ENCODE data around the gene DNMT1.

The DNMT1 gene

DNA sequence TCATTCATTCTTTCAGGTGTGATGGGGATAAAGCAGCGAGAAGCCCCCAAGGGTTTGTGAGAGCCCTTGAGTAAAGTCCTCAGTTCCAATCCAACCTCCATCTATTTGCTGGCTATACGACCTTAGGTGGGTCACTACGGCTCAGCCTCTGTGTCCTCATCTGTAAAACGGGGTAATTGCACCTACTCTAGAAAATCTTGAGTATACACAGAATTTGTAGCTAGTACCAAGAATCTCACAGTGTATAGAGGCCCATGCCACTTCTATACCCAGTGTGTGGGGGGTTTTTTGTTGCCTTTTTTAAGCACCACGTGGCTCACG is 406 bp upstream of the DNMT1 start:
- H3K36me3 ChIP-seq (replicated peaks; ENCODE audit: insufficient read depth, low read length): no peaks in the 10 kb centered on the region
- no peak for TF ChIP-seq EZH2phosphoT487 (IDR thresholded peaks at IDR 0.05; ENCODE audit: low read length)
- TF ChIP-seq EZH2 (optimal IDR thresholded peaks at IDR 0.05; ENCODE audit: low read depth, low read length): no peak
- TF ChIP-seq, protein P1, sequence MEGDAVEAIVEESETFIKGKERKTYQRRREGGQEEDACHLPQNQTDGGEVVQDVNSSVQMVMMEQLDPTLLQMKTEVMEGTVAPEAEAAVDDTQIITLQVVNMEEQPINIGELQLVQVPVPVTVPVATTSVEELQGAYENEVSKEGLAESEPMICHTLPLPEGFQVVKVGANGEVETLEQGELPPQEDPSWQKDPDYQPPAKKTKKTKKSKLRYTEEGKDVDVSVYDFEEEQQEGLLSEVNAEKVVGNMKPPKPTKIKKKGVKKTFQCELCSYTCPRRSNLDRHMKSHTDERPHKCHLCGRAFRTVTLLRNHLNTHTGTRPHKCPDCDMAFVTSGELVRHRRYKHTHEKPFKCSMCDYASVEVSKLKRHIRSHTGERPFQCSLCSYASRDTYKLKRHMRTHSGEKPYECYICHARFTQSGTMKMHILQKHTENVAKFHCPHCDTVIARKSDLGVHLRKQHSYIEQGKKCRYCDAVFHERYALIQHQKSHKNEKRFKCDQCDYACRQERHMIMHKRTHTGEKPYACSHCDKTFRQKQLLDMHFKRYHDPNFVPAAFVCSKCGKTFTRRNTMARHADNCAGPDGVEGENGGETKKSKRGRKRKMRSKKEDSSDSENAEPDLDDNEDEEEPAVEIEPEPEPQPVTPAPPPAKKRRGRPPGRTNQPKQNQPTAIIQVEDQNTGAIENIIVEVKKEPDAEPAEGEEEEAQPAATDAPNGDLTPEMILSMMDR (IDR thresholded peaks at IDR 0.05; ENCODE audit: low read length): no peak
- H2AFZ ChIP-seq (ENCODE audit: low read length): peak overlapping the region; percentile 76
- H3F3A ChIP-seq (ENCODE audit: insufficient read depth, low read length): peaks cover 10% of the 10 kb centered on the region
- peak overlapping the region; percentile 98; the same call in 1 of the 2 replicates for H3K9ac ChIP-seq (ENCODE audit: low read length)
- no peaks in the 10 kb centered on the region for H3K27me3 ChIP-seq (replicated peaks; ENCODE audit: insufficient read depth, low read length)
- H3K4me2 ChIP-seq (ENCODE audit: low read depth, low read length): peak overlapping the region; percentile 76
- peaks cover 45% of the 10 kb centered on the region for H3K79me2 ChIP-seq (ENCODE audit: low read length)
- no peaks in the 10 kb centered on the region for H3K9me2 ChIP-seq (replicated peaks; ENCODE audit: insufficient read depth, low read length)
- peaks cover 14% of the 10 kb centered on the region for H4K20me1 ChIP-seq (ENCODE audit: insufficient read depth, low read length)
- peaks cover 9% of the 10 kb centered on the region for H3K4me1 ChIP-seq (ENCODE audit: low read length)
- H3K4me3 ChIP-seq (ENCODE audit: low read length): peak overlapping the region; percentile 98
- peak overlapping the region; percentile 9; the same call in 1 of the 2 replicates for H3K27ac ChIP-seq (ENCODE audit: low read length)
- H3K9me3 ChIP-seq (replicated peaks; ENCODE audit: insufficient read depth, low read length): no peaks in the 10 kb centered on the region
- no peak for DNase-seq

DNA sequence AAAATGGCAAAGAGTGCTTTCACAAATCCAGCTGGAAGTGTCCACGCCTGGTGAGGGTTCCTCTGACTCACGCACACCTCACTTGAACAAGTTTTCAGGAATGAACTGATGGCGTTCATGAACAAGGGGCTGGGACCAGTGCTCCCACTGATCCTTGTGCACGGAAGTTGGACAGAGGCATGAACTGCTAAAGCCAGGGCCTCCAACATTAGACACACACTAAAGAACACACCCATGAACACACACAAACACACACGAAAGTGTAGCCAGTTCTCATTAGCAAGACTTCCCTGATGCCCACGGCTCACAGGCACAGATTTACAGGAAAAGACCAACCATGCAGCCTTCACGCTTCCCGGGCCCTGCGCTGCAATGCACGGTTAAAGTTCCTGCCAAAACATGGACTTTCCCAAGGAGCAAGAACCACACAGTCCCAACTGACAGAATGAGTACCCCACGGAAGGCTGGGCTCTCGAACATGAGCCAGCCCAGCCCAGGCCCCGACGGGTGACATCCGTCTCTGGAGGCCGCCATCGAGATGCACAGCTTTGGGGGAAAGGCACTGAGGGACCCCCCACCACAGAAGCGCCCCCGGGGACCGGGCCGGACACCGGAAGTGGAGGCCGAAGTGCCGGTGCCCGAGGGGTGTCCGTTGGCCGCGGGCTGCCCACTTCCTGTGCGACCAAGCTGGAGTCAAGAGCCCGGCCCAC is 808 bp downstream of the DNMT1 start:
- peak overlapping the region; percentile 98 for H3K4me3 ChIP-seq (ENCODE audit: low read length)
- H3K4me2 ChIP-seq (ENCODE audit: low read depth, low read length): peak overlapping the region; percentile 97
- H2AFZ ChIP-seq (ENCODE audit: low read length): peak overlapping the region; percentile 92
- H3K9ac ChIP-seq (ENCODE audit: low read length): peak overlapping the region; percentile 98
- H3K9me2 ChIP-seq (replicated peaks; ENCODE audit: insufficient read depth, low read length): no peaks in the 10 kb centered on the region
- DNase-seq: peak; percentile 16
- H3K27me3 ChIP-seq (replicated peaks; ENCODE audit: insufficient read depth, low read length): no peaks in the 10 kb centered on the region
- no peaks in the 10 kb centered on the region; the same call in 1 of the 2 replicates for H3K36me3 ChIP-seq (replicated peaks; ENCODE audit: insufficient read depth, low read length)
- peaks cover 57% of the 10 kb centered on the region for H3K79me2 ChIP-seq (ENCODE audit: low read length)
- no peaks in the 10 kb centered on the region for H3K9me3 ChIP-seq (replicated peaks; ENCODE audit: insufficient read depth, low read length)
- peaks cover 4% of the 10 kb centered on the region; the same call in 1 of the 2 replicates for H3K4me1 ChIP-seq (ENCODE audit: low read length)
- peaks cover 23% of the 10 kb centered on the region for H4K20me1 ChIP-seq (ENCODE audit: insufficient read depth, low read length)
- TF ChIP-seq EZH2 (optimal IDR thresholded peaks at IDR 0.05; ENCODE audit: low read depth, low read length) (no peak), EZH2phosphoT487 (IDR thresholded peaks at IDR 0.05; ENCODE audit: low read length) (no peak)
- TF ChIP-seq, protein P1 (IDR thresholded peaks at IDR 0.05; ENCODE audit: low read length): no peak
- H3F3A ChIP-seq (ENCODE audit: insufficient read depth, low read length): peaks cover 5% of the 10 kb centered on the region
- peak overlapping the region; percentile 74 for H3K27ac ChIP-seq (ENCODE audit: low read length)

DNA sequence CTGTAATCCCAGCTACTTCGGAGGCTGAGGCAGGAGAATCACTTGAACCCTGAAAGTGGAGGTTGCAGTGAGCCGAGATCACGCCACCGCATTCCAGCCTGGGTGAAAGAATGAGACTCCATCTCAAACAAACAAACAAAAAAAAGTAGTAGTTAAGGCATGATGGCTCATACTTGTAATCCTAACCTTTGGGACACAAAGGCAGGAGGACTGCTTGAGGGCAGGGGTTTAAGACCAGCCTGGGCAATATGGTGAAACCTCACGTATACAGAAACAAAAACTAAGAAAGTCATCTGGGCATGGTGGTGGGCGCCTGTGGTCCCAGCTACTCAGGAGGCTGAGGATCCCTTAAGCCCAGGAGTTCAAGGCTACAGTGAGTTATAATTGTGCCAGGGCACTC is 1.8 kb downstream of the DNMT1 start:
- Histone ChIP-seq H3K4me1 (ENCODE audit: low read length) (peaks cover 4% of the 10 kb centered on the region; the same call in 1 of the 2 replicates), H3K27ac (ENCODE audit: low read length) (no peak overlapping the region), H3K9me2 (replicated peaks; ENCODE audit: insufficient read depth, low read length) (no peaks in the 10 kb centered on the region), H3K79me2 (ENCODE audit: low read length) (peaks cover 68% of the 10 kb centered on the region), H4K20me1 (ENCODE audit: insufficient read depth, low read length) (peaks cover 32% of the 10 kb centered on the region), H3K36me3 (replicated peaks; ENCODE audit: insufficient read depth, low read length) (no peaks in the 10 kb centered on the region; the same call in 1 of the 2 replicates), H3F3A (ENCODE audit: insufficient read depth, low read length) (no peaks in the 10 kb centered on the region), H2AFZ (ENCODE audit: low read length) (no peak overlapping the region), H3K4me2 (ENCODE audit: low read depth, low read length) (peak overlapping the region; percentile 97; the same call in 1 of the 2 replicates), H3K27me3 (replicated peaks; ENCODE audit: insufficient read depth, low read length) (no peaks in the 10 kb centered on the region), H3K9me3 (replicated peaks; ENCODE audit: insufficient read depth, low read length) (no peaks in the 10 kb centered on the region), H3K9ac (ENCODE audit: low read length) (no peak overlapping the region), H3K4me3 (ENCODE audit: low read length) (peak overlapping the region; percentile 98; the same call in 1 of the 2 replicates)
- DNase-seq: no peak
- TF ChIP-seq EZH2 (optimal IDR thresholded peaks at IDR 0.05; ENCODE audit: low read depth, low read length): no peak
- TF ChIP-seq EZH2phosphoT487 (IDR thresholded peaks at IDR 0.05; ENCODE audit: low read length): no peak
- TF ChIP-seq, protein P1 (IDR thresholded peaks at IDR 0.05; ENCODE audit: low read length): no peak

Data from MM.1S (cell line).